OCI-LY7 (cell line): ENCODE data around the gene GRID2. TPM values are rescaled to one million over a fixed set of nuclear protein-coding genes. Genes with fewer than 3 reads are reported as not detected.
"Not testable (repeated sequence)": the region's sequence is repeated elsewhere in the genome, so short reads cannot be mapped to it uniquely, and the experiment has no call there.

Experiments used
- BruUV-seq: library from RNA; stranded (reverse); fragments of 400-500 nt; replicated peaks from 2 replicates; lab custom pipeline; 2021; lab: Mats Ljungman, UMichigan
- CTCF ChIA-PET: fragments of 300-600 bp; sonication (Branson Sonifier 250); formaldehyde crosslinking; loops from one replicate; lab custom pipeline; 2022; ENCODE audit warnings: antibody characterized with exemption; ENCODE audit not compliant: unreplicated experiment; lab: Charles Lee
- POLR2A ChIA-PET: fragments of 300-600 bp; sonication (Branson Sonifier 250); formaldehyde crosslinking; loops from one replicate; lab custom pipeline; 2022; ENCODE audit warnings: antibody characterized with exemption; lab: Charles Lee
- DNase-seq: peaks from one replicate; pipeline ENCODE4 v3.0.0-alpha.2; 2015; ENCODE audit warnings: low spot score
- H2AFZ ChIP-seq: fragments of 200-600 bp; sonication (generic), shearing (Covaris generic); 2 replicates; pipeline ENCODE4 v1.6.1; 2014; ENCODE audit warnings: mild to moderate bottlenecking, antibody characterized with exemption, low read length, moderate library complexity
- H3K27ac ChIP-seq: fragments of 200-600 bp; sonication (generic); 2 replicates; pipeline ENCODE4 v1.5.1; 2014; ENCODE audit warnings: mixed run types, low read depth, mild to moderate bottlenecking, moderate library complexity, low read length, inconsistent platforms; ENCODE audit not compliant: poor library complexity, severe bottlenecking
- H3K36me3 ChIP-seq: fragments of 200-600 bp; sonication (generic); 2 replicates; pipeline ENCODE4 v1.6.1; 2014; ENCODE audit warnings: mild to moderate bottlenecking, antibody characterized with exemption, low read length, moderate library complexity, mixed read lengths; ENCODE audit not compliant: insufficient read depth
- H3K4me1 ChIP-seq: fragments of 200-600 bp; sonication (generic); 2 replicates; pipeline ENCODE4 v1.5.1; 2014; ENCODE audit warnings: mild to moderate bottlenecking, low read length; ENCODE audit not compliant: insufficient read depth, poor library complexity, severe bottlenecking
- H3K4me2 ChIP-seq: fragments of 200-600 bp; sonication (generic); 2 replicates; pipeline ENCODE4 v1.6.1; 2014; ENCODE audit warnings: mild to moderate bottlenecking, low read length
- H3K4me3 ChIP-seq: fragments of 200-600 bp; sonication (generic); 2 replicates; pipeline ENCODE4 v1.5.1; 2014; ENCODE audit warnings: mild to moderate bottlenecking, low read depth, low read length; ENCODE audit not compliant: poor library complexity, severe bottlenecking
- H3K79me2 ChIP-seq: fragments of 200-600 bp; sonication (generic); 2 replicates; pipeline ENCODE4 v1.6.1; 2016; ENCODE audit warnings: low read depth, mild to moderate bottlenecking, low read length, moderate library complexity, mixed read lengths; ENCODE audit not compliant: insufficient read depth
- H3K9me2 ChIP-seq: fragments of 200-600 bp; sonication (generic); 2 replicates; pipeline ENCODE4 v1.6.1; 2016; ENCODE audit warnings: mild to moderate bottlenecking, low read length, mixed read lengths; ENCODE audit not compliant: insufficient read depth
- H3K9me3 ChIP-seq: fragments of 200-600 bp; sonication (generic); 2 replicates; pipeline ENCODE4 v1.6.1; 2014; ENCODE audit warnings: mild to moderate bottlenecking, mixed run types, low read length, mixed read lengths
- H4K20me1 ChIP-seq: fragments of 200-600 bp; sonication (generic); 2 replicates; pipeline ENCODE4 v1.6.1; 2014; ENCODE audit warnings: mild to moderate bottlenecking, antibody characterized with exemption, low read length, moderate library complexity, mixed read lengths; ENCODE audit not compliant: insufficient read depth
- CTCF ChIP-seq: fragments of 200-600 bp; sonication (generic); conservative IDR thresholded peaks from 2 replicates; pipeline ENCODE4 v1.5.1; 2014; ENCODE audit warnings: mild to moderate bottlenecking, antibody characterized with exemption, low read length, moderate library complexity, mixed read lengths
- EZH2phosphoT487 ChIP-seq: fragments of 200-600 bp; sonication (generic); IDR thresholded peaks from 2 replicates; pipeline ENCODE4 v1.6.1; 2018; ENCODE audit warnings: low read depth, borderline replicate concordance, mild to moderate bottlenecking, mixed run types, antibody characterized with exemption, low read length, moderate library complexity, mixed read lengths
- intact Hi-C: fragments of 100-400 bp; cut with micrococcal nuclease; formaldehyde crosslinking; loops from one replicate; pipeline ENCODE4 v1.10.0; 2022; ENCODE audit not compliant: unreplicated experiment
- total RNA-seq, 2 experiments: library from RNA; depleted of rRNA in 1 of 2; stranded (reverse); fragments of >200 nt in 1 of 2; shearing (Covaris generic) in 1 of 2; gene quantifications; 2 replicates each; pipeline ENCODE4 v1.2.3, GENCODE V29; 2014 to 2022

The GRID2 gene
- total RNA-seq, 2 experiments from 2014 or later, result not detected

- ChIA-PET POLR2A (no interaction called here), CTCF (no interaction called here)
- Histone ChIP-seq H3K4me3 (no peak overlapping the region), H3K4me2 (no peak overlapping the region), H4K20me1 (no peaks in the 10 kb centered on the region), H3K4me1 (no peaks in the 10 kb centered on the region), H2AFZ (no peak overlapping the region), H3K27ac (no peak overlapping the region), H3K36me3 (no peaks in the 10 kb centered on the region), H3K79me2 (no peaks in the 10 kb centered on the region), H3K9me3 (no peaks in the 10 kb centered on the region), H3K9me2 (no peaks in the 10 kb centered on the region)
- BruUV-seq, result no TSS peak
- TF ChIP-seq EZH2phosphoT487, result no peak
- TF ChIP-seq CTCF, result no peak
- DNase-seq, result no peak
- intact Hi-C loops, result no loop called here
These were observed 141.4 kb downstream of the GRID2 start for GRCh38 chr4:92445127-92445526.

GRCh38 chr4:92447255-92447905 is 143.6 kb downstream of the GRID2 start:
- no peak overlapping the region for H3K4me3 ChIP-seq
- CTCF ChIA-PET, result interaction anchor here (0.6 kb wide), 1 partner anchor 100 kb away, joined by 3 read pairs; no protein-coding TSS in a partner anchor
- H3K79me2 ChIP-seq, result no peaks in the 10 kb centered on the region
- no peaks in the 10 kb centered on the region for H3K9me2 ChIP-seq
- H4K20me1 ChIP-seq, result no peaks in the 10 kb centered on the region
- H3K9me3 ChIP-seq, result no peaks in the 10 kb centered on the region
- no peaks in the 10 kb centered on the region for H3K4me1 ChIP-seq
- intact Hi-C loops, result no loop called here
- BruUV-seq, result no TSS peak
- H2AFZ ChIP-seq, result no peak overlapping the region
- no peak for DNase-seq
- TF ChIP-seq EZH2phosphoT487, result no peak
- TF ChIP-seq CTCF, result no peak
- POLR2A ChIA-PET, result interaction anchor here (0.6 kb wide), 1 partner anchor 115 kb away, joined by 3 read pairs; no protein-coding TSS in a partner anchor
- no peak overlapping the region for H3K27ac ChIP-seq
- H3K4me2 ChIP-seq, result no peak overlapping the region
- no peaks in the 10 kb centered on the region for H3K36me3 ChIP-seq

- H3K9me3 ChIP-seq, H2AFZ ChIP-seq, POLR2A ChIA-PET, H3K4me3 ChIP-seq, H4K20me1 ChIP-seq, H3K9me2 ChIP-seq, H3K4me1 ChIP-seq, BruUV-seq, intact Hi-C loops, H3K36me3 ChIP-seq, DNase-seq, H3K4me2 ChIP-seq, CTCF ChIA-PET, H3K79me2 ChIP-seq, H3K27ac ChIP-seq: not testable (repeated sequence)
These were observed 144.4 kb downstream of the GRID2 start for GRCh38 chr4:92448176-92448575.
